GM12873 (cell line): Measurements from ENCODE around the gene TPRX2.

Source experiments
- CTCF ChIP-seq: IDR thresholded peaks from 2 replicates; pipeline ENCODE4 v1.5.1; 2012; ENCODE audit warnings: low read depth, mild to moderate bottlenecking, moderate library complexity, low read length, control low read depth; ENCODE audit not compliant: insufficient read depth; ENCODE audit errors: missing control alignments

TPRX2 gene

GRCh38 chr19:47826800-47827199 is 32.2 kb upstream of the TPRX2 start:
- TF ChIP-seq CTCF = no peak

DNA sequence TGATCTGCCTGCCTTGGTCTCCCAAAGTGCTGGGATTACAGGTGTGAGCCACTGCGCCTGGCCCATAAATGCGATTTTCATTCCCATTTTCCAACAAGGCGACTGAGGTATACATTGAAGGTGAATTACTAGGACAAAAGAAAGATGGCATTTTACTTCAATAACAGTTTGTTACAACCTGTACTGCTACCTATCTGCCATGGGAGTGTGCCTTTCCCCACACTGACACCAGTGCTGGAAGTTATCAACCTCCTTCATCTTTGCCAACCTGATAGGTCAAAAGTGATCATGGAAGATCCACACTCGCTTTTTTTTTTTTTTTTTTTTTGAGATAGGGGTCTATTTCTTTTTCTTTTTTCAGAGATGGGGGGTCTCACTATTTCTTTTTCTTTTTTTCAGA is 26.3 kb upstream of the TPRX2 start:
- peak; percentile 3 for TF ChIP-seq CTCF

DNA sequence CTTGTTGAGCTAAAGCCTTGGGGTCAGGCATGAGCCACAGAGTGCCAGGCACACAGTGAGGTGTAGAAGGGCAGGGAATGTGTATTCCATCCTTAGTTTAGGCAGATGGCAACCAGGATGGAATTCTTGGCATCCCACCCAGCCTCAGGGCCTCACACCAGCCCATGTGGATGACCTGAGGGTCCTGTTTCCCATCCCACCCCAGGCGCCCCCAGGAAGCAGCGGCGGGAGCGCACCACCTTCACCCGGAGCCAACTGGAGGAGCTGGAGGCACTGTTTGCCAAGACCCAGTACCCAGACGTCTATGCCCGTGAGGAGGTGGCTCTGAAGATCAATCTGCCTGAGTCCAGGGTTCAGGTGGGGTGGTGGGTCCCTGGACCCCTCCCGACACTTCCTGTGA is 23.0 kb upstream of the TPRX2 start:
- TF ChIP-seq CTCF = no peak

DNA sequence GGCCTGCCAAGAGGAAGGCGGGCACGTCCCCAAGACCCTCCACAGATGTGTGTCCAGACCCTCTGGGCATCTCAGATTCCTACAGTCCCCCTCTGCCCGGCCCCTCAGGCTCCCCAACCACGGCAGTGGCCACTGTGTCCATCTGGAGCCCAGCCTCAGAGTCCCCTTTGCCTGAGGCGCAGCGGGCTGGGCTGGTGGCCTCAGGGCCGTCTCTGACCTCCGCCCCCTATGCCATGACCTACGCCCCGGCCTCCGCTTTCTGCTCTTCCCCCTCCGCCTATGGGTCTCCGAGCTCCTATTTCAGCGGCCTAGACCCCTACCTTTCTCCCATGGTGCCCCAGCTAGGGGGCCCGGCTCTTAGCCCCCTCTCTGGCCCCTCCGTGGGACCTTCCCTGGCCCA is 19.6 kb upstream of the TPRX2 start:
- TF ChIP-seq CTCF = no peak

GRCh38 chr19:47839913-47840312 is 19.1 kb upstream of the TPRX2 start:
- TF ChIP-seq CTCF = no peak

DNA sequence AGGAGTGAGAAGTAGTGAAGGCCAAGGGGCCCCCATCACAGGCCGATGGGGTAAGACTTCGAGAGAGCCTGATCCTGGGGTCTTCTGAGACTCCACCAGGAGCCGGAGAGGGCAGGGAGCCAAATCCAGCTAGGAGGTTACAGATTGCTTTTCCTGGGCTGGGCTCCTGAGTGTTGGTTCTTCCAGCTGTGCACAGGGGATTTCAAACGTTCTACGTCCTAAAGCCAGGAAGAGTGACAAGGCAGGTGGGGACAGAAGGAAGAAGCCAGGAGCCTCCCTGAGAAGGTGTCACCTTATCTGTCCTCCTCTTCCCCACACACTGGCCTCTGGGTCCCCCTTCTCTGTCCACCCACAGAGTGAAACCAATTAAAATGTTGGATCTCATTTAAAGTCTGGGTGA is 16.1 kb upstream of the TPRX2 start:
- no peak for TF ChIP-seq CTCF

DNA sequence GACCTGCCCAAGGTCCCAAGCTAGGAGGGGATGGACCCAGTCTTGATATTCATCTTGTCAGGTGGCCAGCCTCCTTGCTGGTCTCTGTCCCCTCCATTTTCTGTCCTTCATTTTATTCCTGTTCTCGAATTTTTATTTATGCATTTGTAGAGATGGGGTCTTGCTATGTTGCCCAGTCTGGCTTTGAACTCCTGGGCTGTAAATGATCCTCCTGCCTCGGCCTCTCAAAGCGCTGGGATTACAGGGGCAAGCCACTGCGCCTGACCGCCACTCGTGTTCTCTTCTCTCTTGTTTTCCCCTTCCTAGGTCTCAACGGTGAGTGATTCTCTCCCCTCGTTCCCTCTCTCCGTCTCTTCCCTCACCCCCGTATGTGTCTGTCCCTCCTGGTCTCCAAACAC is 10.6 kb upstream of the TPRX2 start:
- no peak for TF ChIP-seq CTCF
